MM.1S (cell line): Measurements from ENCODE around the gene PKHD1.
A peak's percentile ranks its signal among the peaks of the same experiment; 100 is the strongest.

Source experiments
- DNase-seq: peaks from one replicate; pipeline ENCODE4 v3.0.0-alpha.2; 2015
- H2AFZ ChIP-seq: fragments of 300-600 bp; sonication (generic); 2 replicates; pipeline ENCODE4 v1.6.0; 2016; ENCODE audit warnings: antibody characterized with exemption, low read length
- H3F3A ChIP-seq: fragments of 300-600 bp; sonication (generic); 2 replicates; pipeline ENCODE4 v1.6.1; 2016; ENCODE audit warnings: mild to moderate bottlenecking, antibody characterized with exemption, low read length, moderate library complexity, mixed read lengths; ENCODE audit not compliant: insufficient read depth
- H3K27ac ChIP-seq: fragments of 300-600 bp; sonication (generic); 2 replicates; pipeline ENCODE4 v1.5.1; 2016; ENCODE audit warnings: mild to moderate bottlenecking, low read length
- H3K27me3 ChIP-seq: fragments of 300-600 bp; sonication (generic); replicated peaks from 2 replicates; pipeline ENCODE4 v1.6.0; 2016; ENCODE audit warnings: low read length; ENCODE audit not compliant: insufficient read depth
- H3K36me3 ChIP-seq: fragments of 300-600 bp; sonication (generic); replicated peaks from 2 replicates; pipeline ENCODE4 v1.6.1; 2016; ENCODE audit warnings: mild to moderate bottlenecking, low read length, mixed read lengths; ENCODE audit not compliant: insufficient read depth
- H3K4me1 ChIP-seq: fragments of 300-600 bp; sonication (generic); 2 replicates; pipeline ENCODE4 v1.6.1; 2016; ENCODE audit warnings: low read length, mixed read lengths
- H3K4me2 ChIP-seq: fragments of 300-600 bp; sonication (generic); 2 replicates; pipeline ENCODE4 v1.6.0; 2016; ENCODE audit warnings: low read depth, low read length
- H3K4me3 ChIP-seq: fragments of 300-600 bp; sonication (generic); 2 replicates; pipeline ENCODE4 v1.5.1; 2016; ENCODE audit warnings: low read length, mixed read lengths
- H3K79me2 ChIP-seq: fragments of 300-600 bp; sonication (generic); 2 replicates; pipeline ENCODE4 v1.6.1; 2016; ENCODE audit warnings: mixed run types, low read length, mixed read lengths
- H3K9ac ChIP-seq: fragments of 300-600 bp; sonication (generic); 2 replicates; pipeline ENCODE4 v1.6.1; 2016; ENCODE audit warnings: low read length, mixed read lengths
- H3K9me2 ChIP-seq: fragments of 300-600 bp; sonication (generic); replicated peaks from 2 replicates; pipeline ENCODE4 v1.6.1; 2016; ENCODE audit warnings: mild to moderate bottlenecking, low read length, mixed read lengths; ENCODE audit not compliant: insufficient read depth
- H3K9me3 ChIP-seq: fragments of 300-600 bp; sonication (generic); replicated peaks from 2 replicates; pipeline ENCODE4 v1.6.1; 2016; ENCODE audit warnings: mild to moderate bottlenecking, low read length, mixed read lengths; ENCODE audit not compliant: insufficient read depth
- H4K20me1 ChIP-seq: fragments of 300-600 bp; sonication (generic); 2 replicates; pipeline ENCODE4 v1.6.1; 2016; ENCODE audit warnings: mild to moderate bottlenecking, low read length, moderate library complexity, mixed read lengths; ENCODE audit not compliant: insufficient read depth
- EZH2 ChIP-seq: fragments of 300-600 bp; sonication (generic); optimal IDR thresholded peaks from 2 replicates; pipeline ENCODE3; 2017; ENCODE audit warnings: low read depth, mild to moderate bottlenecking, antibody characterized with exemption, low read length, mixed read lengths
- EZH2phosphoT487 ChIP-seq: fragments of 300-600 bp; sonication (generic); IDR thresholded peaks from 2 replicates; pipeline ENCODE4 v1.6.1; 2018; ENCODE audit warnings: antibody characterized with exemption, low read length
- TF ChIP-seq, protein P1 (sequence below): fragments of 300-600 bp; sonication (generic); IDR thresholded peaks from 2 replicates; pipeline ENCODE4 v1.5.1; 2016; ENCODE audit warnings: antibody characterized with exemption, low read length, mixed read lengths

The PKHD1 gene

DNA sequence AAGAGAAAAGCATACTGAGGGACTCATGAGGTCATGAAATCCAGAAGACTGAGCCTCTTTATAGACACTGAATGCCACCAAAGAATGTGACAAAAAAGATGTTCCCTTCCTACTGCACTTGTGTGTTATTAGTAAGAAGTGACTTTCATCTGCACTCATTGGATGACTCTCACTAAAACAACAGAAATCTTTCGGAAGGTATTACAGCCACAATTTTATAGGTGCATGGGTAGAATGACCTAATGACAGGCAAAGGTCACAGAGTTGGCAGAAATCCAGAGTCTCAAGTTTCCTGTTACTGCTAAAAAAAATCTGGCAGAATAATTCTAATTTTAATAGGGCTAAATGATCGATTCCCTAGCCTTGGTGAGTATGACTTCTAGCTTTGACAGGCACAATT lies 13.3 kb downstream of the PKHD1 start:
- Histone ChIP-seq H3K36me3 (no peaks in the 10 kb centered on the region), H3K4me1 (no peaks in the 10 kb centered on the region), H3F3A (no peaks in the 10 kb centered on the region), H3K9me2 (no peaks in the 10 kb centered on the region), H3K27me3 (no peaks in the 10 kb centered on the region), H3K4me2 (no peak overlapping the region), H3K4me3 (no peak overlapping the region), H3K9me3 (no peaks in the 10 kb centered on the region), H4K20me1 (no peaks in the 10 kb centered on the region), H2AFZ (no peak overlapping the region), H3K9ac (no peak overlapping the region), H3K27ac (no peak overlapping the region), H3K79me2 (no peaks in the 10 kb centered on the region)
- TF ChIP-seq EZH2phosphoT487 = no peak
- no peak for TF ChIP-seq EZH2
- TF ChIP-seq, protein P1, sequence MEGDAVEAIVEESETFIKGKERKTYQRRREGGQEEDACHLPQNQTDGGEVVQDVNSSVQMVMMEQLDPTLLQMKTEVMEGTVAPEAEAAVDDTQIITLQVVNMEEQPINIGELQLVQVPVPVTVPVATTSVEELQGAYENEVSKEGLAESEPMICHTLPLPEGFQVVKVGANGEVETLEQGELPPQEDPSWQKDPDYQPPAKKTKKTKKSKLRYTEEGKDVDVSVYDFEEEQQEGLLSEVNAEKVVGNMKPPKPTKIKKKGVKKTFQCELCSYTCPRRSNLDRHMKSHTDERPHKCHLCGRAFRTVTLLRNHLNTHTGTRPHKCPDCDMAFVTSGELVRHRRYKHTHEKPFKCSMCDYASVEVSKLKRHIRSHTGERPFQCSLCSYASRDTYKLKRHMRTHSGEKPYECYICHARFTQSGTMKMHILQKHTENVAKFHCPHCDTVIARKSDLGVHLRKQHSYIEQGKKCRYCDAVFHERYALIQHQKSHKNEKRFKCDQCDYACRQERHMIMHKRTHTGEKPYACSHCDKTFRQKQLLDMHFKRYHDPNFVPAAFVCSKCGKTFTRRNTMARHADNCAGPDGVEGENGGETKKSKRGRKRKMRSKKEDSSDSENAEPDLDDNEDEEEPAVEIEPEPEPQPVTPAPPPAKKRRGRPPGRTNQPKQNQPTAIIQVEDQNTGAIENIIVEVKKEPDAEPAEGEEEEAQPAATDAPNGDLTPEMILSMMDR = no peak
- no peak for DNase-seq

DNA sequence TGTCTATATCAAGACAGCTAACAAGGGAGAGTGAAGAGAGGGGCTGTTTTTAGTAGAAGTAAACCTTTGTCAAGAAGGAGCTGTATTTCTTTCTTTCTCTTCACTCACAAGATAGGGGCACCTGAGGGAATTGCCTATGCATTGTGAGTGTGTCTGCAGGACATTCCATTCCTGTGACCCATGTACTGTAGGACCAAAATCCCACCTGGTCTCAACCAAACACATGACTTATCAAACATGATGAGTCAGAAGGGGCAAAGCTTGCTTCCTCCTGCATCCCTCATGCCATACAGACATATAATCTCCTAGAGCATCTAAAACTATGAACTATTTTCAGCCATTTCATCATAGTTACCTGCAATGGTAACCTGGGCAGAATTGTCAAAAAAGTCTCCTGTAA lies 21.8 kb downstream of the PKHD1 start:
- no peak overlapping the region for H2AFZ ChIP-seq
- no peak overlapping the region for H3K4me2 ChIP-seq
- no peaks in the 10 kb centered on the region for H3K9me2 ChIP-seq
- H3K79me2 ChIP-seq = no peaks in the 10 kb centered on the region
- TF ChIP-seq EZH2 (no peak), EZH2phosphoT487 (no peak)
- TF ChIP-seq, protein P1 = no peak
- no peak overlapping the region for H3K27ac ChIP-seq
- peaks cover 12% of the 10 kb centered on the region for H3K4me1 ChIP-seq
- H3K27me3 ChIP-seq = no peaks in the 10 kb centered on the region
- H3K9me3 ChIP-seq = no peaks in the 10 kb centered on the region
- no peaks in the 10 kb centered on the region for H3K36me3 ChIP-seq
- no peak overlapping the region for H3K9ac ChIP-seq
- no peak for DNase-seq
- H4K20me1 ChIP-seq = no peaks in the 10 kb centered on the region
- H3F3A ChIP-seq = peaks cover 6% of the 10 kb centered on the region; the same call in 1 of the 2 replicates
- H3K4me3 ChIP-seq = no peak overlapping the region

DNA sequence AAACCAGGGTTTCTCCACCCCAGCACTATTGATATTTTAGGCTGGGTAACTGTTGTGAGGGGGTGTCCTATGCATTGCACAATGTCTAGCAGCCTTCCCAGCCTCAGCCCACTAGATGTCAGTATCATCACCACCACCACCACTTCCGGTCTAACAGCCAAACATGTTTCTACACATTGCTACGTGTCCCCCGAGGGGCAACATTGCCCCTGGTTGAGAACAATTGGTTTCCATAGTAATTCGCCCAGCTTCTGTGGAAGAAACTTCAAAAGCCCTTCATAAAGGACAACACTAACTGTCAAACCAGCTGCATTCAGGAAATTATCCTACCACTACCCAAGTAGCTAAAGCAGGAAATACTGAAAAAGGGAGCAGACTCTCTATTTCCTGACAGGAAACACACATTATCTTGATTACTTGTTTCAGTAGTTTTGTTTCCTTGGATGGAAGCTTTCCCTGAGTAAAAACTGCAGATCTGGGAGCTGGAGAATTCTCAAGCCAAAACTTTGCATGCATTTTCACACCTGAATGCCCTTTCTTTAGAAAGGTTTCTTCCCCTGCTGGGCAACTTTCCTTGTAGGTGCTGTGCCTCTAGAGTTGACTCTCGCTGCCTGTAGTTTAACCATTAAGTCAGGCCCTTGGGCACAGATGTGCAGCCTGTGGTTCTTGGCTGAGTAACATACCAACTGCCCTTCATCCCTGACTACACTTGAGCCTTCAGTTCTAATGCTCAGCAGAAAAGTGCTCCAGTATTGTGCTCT lies 23.6 kb downstream of the PKHD1 start:
- peak overlapping the region; percentile 9; the same call in 1 of the 2 replicates for H3K27ac ChIP-seq
- no peaks in the 10 kb centered on the region for H3K9me3 ChIP-seq
- H3K79me2 ChIP-seq = no peaks in the 10 kb centered on the region
- peak overlapping the region; percentile 93 for H2AFZ ChIP-seq
- H3K27me3 ChIP-seq = no peaks in the 10 kb centered on the region
- no peaks in the 10 kb centered on the region for H3K9me2 ChIP-seq
- H3K9ac ChIP-seq = peak overlapping the region; percentile 38; the same call in 1 of the 2 replicates
- no peaks in the 10 kb centered on the region for H3K36me3 ChIP-seq
- TF ChIP-seq, protein P1 = peak; percentile 87
- TF ChIP-seq EZH2 = no peak
- TF ChIP-seq EZH2phosphoT487 = no peak
- H3K4me2 ChIP-seq = peak overlapping the region; percentile 77
- peak overlapping the region; percentile 48 for H3K4me3 ChIP-seq
- H4K20me1 ChIP-seq = no peaks in the 10 kb centered on the region
- H3K4me1 ChIP-seq = peaks cover 12% of the 10 kb centered on the region
- DNase-seq = peak; percentile 73
- peaks cover 6% of the 10 kb centered on the region; the same call in 1 of the 2 replicates for H3F3A ChIP-seq
